Caki2 (cell line): ENCODE results near the gene CHD1. TPM values are rescaled to one million over a fixed set of nuclear protein-coding genes. Genes with fewer than 3 reads are reported as not detected.
"Not testable (repeated sequence)": the region's sequence is repeated elsewhere in the genome, so short reads cannot be mapped to it uniquely, and the experiment has no call there.

Experiments used
- DNase-seq: peaks from one replicate; pipeline ENCODE4 v3.0.0-alpha.2; 2015; ENCODE audit warnings: low read depth
- in situ Hi-C: cut with HindIII; loops from 2 replicates; pipeline ENCODE4 v1.10.0; 2016; ENCODE audit warnings: low sequenced_read_pairs, low pct_unique_long_range_greater_than_20kb, mixed read lengths
- total RNA-seq: library from RNA; depleted of rRNA; stranded (reverse); fragments of >200 nt; shearing (Covaris generic); gene quantifications from 2 replicates; pipeline ENCODE4 v1.2.3, GENCODE V29; 2014; ENCODE audit warnings: low replicate concordance; rRNA removed

The CHD1 gene
- 14.6 and 17.0 TPM in 2 replicates for total RNA-seq

GRCh38 chr5:98928873-98929709, at the start of gene CHD1:
Gene CHD1, minus strand, starts transcription at chr5:98929007. Its CDS starts 2,621 bp downstream, at chr5:98926386.
- in situ Hi-C loops: no loop called here
- DNase-seq: peak; percentile 97

DNA sequence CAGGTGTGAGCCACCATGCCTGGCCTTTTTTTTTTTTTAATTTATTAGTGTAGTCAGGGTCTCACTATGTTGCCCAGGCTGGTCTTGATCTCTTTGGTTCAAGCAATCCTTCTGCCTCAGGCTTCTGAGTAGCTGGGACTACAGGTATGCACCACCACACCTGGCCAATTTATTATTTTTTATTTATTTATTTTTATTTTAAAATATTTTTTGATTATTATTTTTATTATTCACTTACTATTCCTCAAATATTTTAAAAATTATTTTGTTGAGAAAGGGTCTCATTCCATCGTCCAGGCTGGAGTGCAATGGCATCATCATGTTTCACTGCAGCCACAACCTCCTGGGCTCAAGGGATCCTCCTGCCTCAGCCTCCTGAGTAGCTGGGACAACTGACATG, 49.7 kb upstream of the CHD1 start:
- no peak for DNase-seq
- in situ Hi-C loops: no loop called here

DNA sequence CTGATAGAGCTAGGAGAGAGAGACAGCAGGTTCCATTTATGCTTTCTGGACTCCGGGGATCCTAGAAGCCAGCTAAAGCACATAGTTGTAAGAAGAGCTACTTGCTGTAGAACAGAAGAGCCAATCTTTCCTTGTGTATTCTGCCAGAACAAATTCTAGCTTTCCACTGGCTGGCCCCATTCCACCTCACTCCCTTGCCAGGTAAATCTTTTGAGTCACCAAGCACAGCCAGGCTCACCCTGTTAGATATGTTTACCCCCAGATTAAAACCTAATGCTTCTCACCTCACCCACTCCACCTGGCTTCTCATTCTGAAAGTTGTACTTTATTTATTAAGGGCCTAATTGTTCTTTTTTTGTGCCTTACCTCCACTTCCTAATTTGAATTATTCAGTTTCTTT, 48.9 kb upstream of the CHD1 start:
- in situ Hi-C loops: no loop called here
- no peak for DNase-seq

- no peak for DNase-seq
- in situ Hi-C loops: no loop called here
Measured at GRCh38 chr5:98975682-98976407, 47.0 kb upstream of the CHD1 start.

DNA sequence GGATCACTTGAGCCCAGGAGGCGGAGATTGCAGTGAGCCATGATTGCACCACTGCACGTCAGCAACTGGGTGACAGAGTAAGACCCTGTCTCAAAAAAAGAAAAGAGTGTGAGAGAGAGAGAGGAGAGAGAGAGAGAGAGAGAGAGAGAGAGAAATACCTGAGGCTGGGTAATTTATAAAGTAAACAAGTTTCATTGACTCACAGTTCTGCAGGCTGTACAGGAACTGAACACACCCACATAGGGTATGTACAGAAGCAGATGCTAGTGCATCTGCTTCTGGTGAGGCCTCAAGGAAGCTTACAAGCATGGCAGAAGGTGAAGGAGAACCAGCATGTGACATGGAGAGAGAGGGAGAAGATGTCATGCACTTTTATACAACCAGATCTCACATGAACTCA, 46.4 kb upstream of the CHD1 start:
- peak; percentile 30 for DNase-seq

DNA sequence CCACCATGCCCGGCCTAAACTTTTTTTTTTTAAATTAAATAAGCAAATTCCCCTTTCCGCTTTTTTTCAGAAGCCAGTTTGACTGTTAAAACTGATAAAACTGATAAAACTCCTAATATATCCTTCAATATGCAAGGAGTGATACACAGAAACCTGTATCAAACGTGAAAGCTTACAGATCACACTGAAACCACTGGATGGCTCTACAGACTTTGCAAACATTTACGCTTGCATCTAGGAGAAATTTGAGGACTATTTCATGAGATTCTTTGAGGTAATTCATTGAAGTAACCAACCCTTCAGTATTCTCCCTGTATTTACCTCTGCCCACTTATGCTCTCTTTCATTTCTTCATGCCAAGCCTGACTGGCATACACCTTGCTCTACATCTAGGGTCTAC, 40.6 kb upstream of the CHD1 start:
- in situ Hi-C loops: no loop called here
- no peak for DNase-seq

More for the DNA sequence above, 46.4 kb upstream of the CHD1 start:
- in situ Hi-C loops: no loop called here

GRCh38 chr5:98968056-98968564, 39.3 kb upstream of the CHD1 start:
- in situ Hi-C loops: no loop called here
- DNase-seq: no peak

- in situ Hi-C loops: no loop called here
- DNase-seq: no peak
Measured at GRCh38 chr5:98965226-98965625, 36.4 kb upstream of the CHD1 start.

DNA sequence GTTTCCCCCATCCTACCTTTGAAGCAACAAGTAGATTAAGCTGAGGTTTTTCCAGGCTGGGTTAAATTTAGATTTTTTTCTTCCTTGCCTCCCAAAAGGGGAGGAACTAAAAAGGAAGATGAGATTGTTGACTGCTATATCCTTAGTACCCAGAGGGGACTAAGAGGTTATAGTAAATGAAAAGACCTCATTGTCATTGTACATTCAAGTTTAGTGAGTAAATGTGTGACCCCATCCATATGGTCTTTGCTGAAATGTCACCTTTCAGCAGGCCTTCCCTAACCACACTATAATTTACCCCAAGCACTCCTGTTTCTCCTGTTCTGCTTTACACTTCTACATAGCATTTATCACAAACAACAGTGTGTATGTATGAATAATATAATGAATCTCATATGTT, 35.8 kb upstream of the CHD1 start:
- in situ Hi-C loops: no loop called here
- no peak for DNase-seq

DNA sequence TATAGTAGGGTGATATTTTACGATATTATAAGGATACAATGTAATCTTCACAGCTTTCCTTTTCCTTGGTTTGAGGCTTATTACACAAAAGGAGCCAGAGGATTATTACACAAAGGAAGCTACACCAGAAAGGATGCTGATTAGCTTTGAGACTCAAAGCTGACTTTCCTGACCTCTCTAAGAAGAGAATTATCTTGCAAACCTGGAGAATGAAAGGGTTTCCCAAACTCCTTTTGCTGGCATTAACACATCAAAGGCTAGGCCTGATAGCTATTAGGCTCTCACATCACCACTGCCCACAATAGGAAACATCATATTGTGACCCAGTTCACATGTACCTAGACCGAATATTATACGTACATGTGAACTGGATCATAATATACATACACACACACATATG, 34.2 kb upstream of the CHD1 start:
- DNase-seq: no peak
- in situ Hi-C loops: no loop called here

DNA sequence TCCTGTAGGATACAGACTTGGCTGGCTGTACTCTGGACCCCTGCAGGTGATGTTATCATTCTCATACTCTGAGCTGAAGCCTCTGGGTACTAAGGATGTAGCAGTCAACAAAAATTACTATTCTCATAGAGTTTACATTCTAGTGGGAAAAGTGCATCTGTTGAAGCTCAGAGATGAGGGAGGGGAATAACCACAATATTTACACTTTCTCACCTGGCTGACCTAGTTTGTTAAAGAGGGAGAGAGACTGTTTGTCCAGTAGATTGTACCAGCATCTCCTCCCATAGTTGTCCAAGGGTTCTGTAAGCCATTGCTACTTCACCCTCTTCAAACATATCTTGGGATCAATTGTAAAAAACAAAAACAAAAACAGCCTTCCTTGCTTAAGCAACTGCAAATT, 33.8 kb upstream of the CHD1 start:
- in situ Hi-C loops: no loop called here
- no peak for DNase-seq

GRCh38 chr5:98961665-98962344, 33.0 kb upstream of the CHD1 start:
- in situ Hi-C loops: no loop called here
- DNase-seq: no peak

GRCh38 chr5:98957307-98957706, 28.5 kb upstream of the CHD1 start:
- DNase-seq: no peak
- in situ Hi-C loops: no loop called here

- DNase-seq, in situ Hi-C loops: not testable (repeated sequence)
Measured at GRCh38 chr5:98955888-98956287, 27.1 kb upstream of the CHD1 start.

DNA sequence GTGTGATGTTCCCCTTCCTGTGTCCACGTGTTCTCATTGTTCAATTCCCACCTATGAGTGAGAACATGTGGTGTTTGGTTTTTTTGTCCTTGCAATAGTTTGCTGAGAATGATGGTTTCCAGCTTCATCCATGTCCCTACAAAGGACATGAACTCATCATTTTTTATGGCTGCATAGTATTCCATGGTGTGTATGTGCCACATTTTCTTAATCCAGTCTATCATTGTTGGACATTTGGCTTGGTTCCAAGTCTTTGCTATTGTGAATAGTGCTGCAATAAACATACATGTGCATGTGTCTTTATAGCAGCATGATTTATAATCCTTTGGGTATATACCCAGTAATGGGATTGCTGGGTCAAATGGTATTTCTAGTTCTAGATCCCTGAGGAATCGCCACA, 26.7 kb upstream of the CHD1 start:
- in situ Hi-C loops, DNase-seq: not testable (repeated sequence)

GRCh38 chr5:98954392-98955028, 25.7 kb upstream of the CHD1 start:
- in situ Hi-C loops: no loop called here
- no peak for DNase-seq

- in situ Hi-C loops: no loop called here
- DNase-seq: no peak
Measured at GRCh38 chr5:98942847-98943246, 14.0 kb upstream of the CHD1 start.

DNA sequence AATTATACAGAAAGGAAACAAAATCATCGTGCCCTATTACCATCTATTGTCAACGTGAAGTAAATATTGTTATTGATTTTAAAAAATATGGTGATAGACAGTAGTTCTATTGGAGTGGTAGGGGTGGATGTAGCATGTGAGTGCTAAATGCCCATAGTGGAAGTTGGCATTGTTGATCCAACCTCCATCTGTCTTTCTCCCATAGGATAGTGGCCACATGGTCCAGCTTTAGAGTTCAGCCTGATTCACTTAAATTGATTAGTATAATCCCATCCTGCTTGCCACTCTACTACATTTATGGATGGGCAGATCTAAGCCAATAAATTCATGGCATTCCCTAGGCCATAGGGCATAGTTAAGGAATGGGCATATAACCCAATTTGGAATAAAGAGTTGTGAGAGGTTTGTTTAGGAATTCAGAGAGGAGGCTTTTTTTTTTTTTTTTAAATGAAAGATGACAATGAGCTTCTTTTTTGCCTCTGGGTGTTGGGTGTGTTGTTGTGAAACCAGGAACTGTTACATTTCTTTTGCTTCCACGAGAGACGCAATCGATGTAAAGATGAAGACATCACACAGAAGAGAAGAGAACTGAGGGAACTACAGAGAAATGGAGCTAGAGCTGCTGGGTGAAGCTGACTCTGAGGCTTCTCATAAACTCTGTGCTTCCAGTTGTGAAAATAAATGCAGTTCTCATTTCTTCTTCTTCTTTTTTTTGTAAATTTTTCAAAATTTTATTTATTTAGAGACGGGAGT, 12.5 kb upstream of the CHD1 start:
- no peak for DNase-seq
- in situ Hi-C loops: no loop called here
